Lower leg skin (tissue), 4 donors: ENCODE data around the gene IGSF8. TPM values are rescaled to one million over a fixed set of nuclear protein-coding genes. Genes with fewer than 3 reads are reported as not detected.

Source experiments
- DNase-seq, 2 donors: peaks; one replicate each; pipeline ENCODE4 v3.0.0-alpha.2; 2019; ENCODE audit warnings: low spot score in 2 of 2
- H3K4me3 ChIP-seq: fragments of 200-600 bp; sonication (generic); 2 replicates; pipeline ENCODE4 v1.5.1; 2017; ENCODE audit warnings: mild to moderate bottlenecking, low read depth; ENCODE audit not compliant: poor library complexity, severe bottlenecking
- CTCF ChIP-seq, 3 donors: fragments of 450-650 bp; IDR thresholded peaks; one replicate each; pipeline ENCODE4 v1.5.1; 2016; ENCODE audit warnings: antibody characterized with exemption in 3 of 3, mild to moderate bottlenecking in 3 of 3, moderate library complexity in 2 of 3
- POLR2A ChIP-seq, 2 donors: fragments of 450-650 bp; IDR thresholded peaks; one replicate each; pipeline ENCODE4 v1.6.1; 2016 to 2017; ENCODE audit warnings: antibody characterized with exemption in 2 of 2, mild to moderate bottlenecking in 1 of 2, moderate library complexity in 1 of 2
- WGBS, 2 donors: methylation state at CpG; one replicate each; pipeline ENCODE4 v1.1.5; 2018; 5-methylcytosine and 5-hydroxymethylcytosine counted together
- intact Hi-C: fragments of 100-400 bp; cut with DNase I; formaldehyde crosslinking; loops from one replicate; pipeline ENCODE4 v1.15.0; 2023; ENCODE audit warnings: low total_unique reads
- total RNA-seq, 4 donors: library from RNA; depleted of rRNA; stranded (reverse); fragments of >200 nt; gene quantifications; one replicate each; pipeline ENCODE4 v1.1.0, GENCODE V29; 2016

Gene IGSF8
- total RNA-seq, 4 donors from 2014 or later: 44.5 to 74.5 (median 54.9) TPM

DNA sequence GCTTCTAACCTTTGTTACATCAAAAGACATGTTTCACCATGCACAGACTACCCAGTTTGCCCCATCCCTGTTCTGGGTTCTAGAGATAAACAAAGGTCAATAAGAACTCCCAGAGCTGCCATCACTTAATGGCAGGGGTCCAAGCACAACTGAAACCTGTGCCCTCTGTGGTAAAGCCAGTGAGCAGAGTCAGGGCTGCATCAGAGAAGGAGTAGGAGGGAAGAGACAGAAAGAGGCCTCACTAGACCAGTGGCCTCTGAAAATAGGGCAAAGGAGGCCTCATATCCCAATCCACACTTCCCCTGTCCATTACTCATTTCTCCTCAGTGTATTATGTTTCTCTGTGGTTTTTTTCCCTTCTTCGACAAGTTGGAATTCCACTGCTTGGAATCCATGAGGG lies 27.3 kb upstream of the IGSF8 start:
- intact Hi-C loops: no loop called here
- DNase-seq: no peak
- H3K4me3 ChIP-seq: no peak overlapping the region
- TF ChIP-seq CTCF (IDR thresholded peaks at IDR 0.05) (no peak), POLR2A (IDR thresholded peaks at IDR 0.05) (no peak)
- 77 to 87% methylated on average over 1 of the region's 1 CpG for WGBS, 2 donors

DNA sequence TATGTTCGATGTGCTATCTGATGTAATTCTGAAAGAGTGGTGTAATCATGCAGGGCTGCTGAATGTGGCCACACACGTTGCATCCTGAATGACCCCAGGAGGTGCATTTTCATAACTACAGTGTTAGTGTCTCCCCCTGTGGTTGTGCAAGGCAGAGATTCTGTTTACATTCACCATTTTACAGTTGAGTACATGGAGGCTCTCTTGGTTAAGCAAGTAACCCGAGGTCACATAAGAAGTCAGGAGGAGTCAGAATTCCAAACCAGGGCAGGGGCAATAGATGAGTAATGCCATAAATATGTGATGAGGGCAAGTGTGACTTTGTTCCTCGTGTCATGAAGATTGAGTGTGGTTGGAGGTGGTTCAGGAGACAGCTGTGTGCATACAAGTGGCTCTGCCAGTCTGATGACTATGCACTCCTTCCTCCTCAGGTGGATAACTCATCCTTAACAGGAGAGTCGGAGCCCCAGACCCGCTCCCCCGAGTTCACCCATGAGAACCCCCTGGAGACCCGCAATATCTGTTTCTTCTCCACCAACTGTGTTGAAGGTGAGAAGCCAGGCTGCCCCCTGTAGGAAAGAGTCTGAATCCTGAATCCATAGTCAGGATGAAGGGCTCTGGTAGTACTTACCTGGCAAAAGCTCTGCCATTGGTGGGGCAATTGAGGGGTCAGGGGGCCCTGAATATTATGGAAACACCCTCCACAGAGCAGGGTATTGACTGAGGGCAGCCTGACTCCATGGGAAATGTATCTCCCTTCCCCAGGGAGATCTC lies 26.5 kb upstream of the IGSF8 start:
- intact Hi-C loops: no loop called here
- 43 to 61% methylated on average over 8 of the region's 8 CpGs for WGBS, 2 donors
- no peak overlapping the region for H3K4me3 ChIP-seq
- no peak for DNase-seq
- TF ChIP-seq POLR2A (IDR thresholded peaks at IDR 0.05): no peak
- TF ChIP-seq CTCF (IDR thresholded peaks at IDR 0.05): no peak

DNA sequence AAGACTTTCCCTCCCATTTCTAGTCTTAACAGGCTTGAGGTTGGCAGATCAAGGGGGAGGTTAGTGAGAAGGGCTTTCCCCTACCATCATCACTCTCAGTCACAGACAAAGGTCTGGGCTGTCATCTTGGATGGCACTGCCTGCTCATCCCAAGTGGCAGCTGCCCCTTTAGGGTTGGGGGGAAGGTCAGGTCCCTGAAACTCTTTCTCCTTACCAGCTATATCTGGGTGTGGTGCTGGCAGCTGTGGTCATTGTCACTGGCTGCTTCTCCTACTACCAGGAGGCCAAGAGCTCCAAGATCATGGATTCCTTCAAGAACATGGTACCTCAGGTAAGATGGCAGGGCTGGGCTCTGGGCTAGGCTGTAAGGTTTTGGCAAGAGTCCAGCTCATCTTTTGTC lies 25.3 kb upstream of the IGSF8 start:
- intact Hi-C loops: loop anchor here (2.0 kb wide), 1 partner anchor 65 kb away; no protein-coding TSS in a partner anchor
- DNase-seq: no peak
- H3K4me3 ChIP-seq: no peak overlapping the region
- TF ChIP-seq CTCF (IDR thresholded peaks at IDR 0.05): no peak
- TF ChIP-seq POLR2A (IDR thresholded peaks at IDR 0.05): no peak

DNA sequence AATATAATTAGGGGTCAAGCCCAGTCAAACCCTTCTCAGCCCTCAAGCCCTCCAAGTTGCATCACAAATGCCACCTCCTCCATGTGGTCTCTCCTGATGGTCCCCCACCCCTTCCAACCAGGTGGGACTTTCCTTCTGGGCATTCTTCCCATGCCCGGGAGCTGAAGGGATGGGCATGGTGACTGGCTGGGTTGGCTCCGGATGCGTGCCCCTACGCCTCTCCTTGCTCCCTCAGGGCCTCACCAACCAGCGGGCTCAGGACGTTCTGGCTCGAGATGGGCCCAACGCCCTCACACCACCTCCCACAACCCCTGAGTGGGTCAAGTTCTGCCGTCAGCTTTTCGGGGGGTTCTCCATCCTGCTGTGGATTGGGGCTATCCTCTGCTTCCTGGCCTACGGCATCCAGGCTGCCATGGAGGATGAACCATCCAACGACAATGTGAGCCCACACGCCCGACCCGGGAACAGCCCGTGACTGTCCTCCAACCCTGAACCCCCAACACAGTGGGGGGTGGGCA lies 24.6 kb upstream of the IGSF8 start:
- WGBS, 2 donors: 60 to 68% methylated on average over 16 of the region's 16 CpGs
- H3K4me3 ChIP-seq: no peak overlapping the region
- intact Hi-C loops: loop anchor here (2.0 kb wide), 1 partner anchor 66 kb away; no protein-coding TSS in a partner anchor
- no peak for TF ChIP-seq POLR2A (IDR thresholded peaks at IDR 0.05)
- no peak for TF ChIP-seq CTCF (IDR thresholded peaks at IDR 0.05)
- no peak for DNase-seq

DNA sequence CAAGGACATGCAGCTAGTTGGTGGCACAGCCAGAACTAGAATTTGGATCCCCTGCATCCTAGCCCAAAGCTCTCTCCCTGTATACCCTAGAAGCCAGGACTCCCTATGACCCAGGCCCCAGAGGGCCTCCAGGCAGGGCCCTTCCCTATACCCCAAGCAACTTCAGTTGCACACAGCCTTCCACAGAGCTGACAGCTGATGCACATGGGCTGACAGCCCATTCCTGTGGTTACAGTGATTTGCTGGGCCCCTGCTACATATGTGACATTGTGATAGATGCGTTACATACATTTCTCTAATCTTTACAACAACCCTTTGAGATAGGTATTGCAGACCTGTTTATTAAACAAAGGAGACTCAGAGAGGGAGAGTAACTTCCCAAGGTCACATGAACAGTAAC lies 23.0 kb upstream of the IGSF8 start:
- TF ChIP-seq POLR2A (IDR thresholded peaks at IDR 0.05) (no peak), CTCF (IDR thresholded peaks at IDR 0.05) (no peak)
- 95% methylated on average over 1 of the region's 1 CpG for WGBS, 2 donors
- H3K4me3 ChIP-seq: no peak overlapping the region
- no peak for DNase-seq
- intact Hi-C loops: no loop called here
